CD4-positive, alpha-beta T cell treated with Interleukin-17A for 4 hours (primary cell): ENCODE measurements around the gene PPP2R5C.
A peak's percentile ranks its signal among the peaks of the same experiment; 100 is the strongest.
"Not testable (repeated sequence)": the region's sequence is repeated elsewhere in the genome, so short reads cannot be mapped to it uniquely, and the experiment has no call there.

ENCODE experiments used
- DNase-seq: peaks from one replicate; pipeline ENCODE4 v3.0.0-alpha.2; 2020; ENCODE audit warnings: mixed read lengths

PPP2R5C gene

GRCh38 chr14:101783260-101784016 lies 21.9 kb downstream of the PPP2R5C start:
- DNase-seq: no peak

- DNase-seq: no peak
These were observed 23.1 kb downstream of the PPP2R5C start for GRCh38 chr14:101784631-101785030.

- DNase-seq: no peak
These were observed 26.6 kb downstream of the PPP2R5C start for GRCh38 chr14:101788016-101788635.

GRCh38 chr14:101789222-101789621 lies 27.7 kb downstream of the PPP2R5C start:
- no peak for DNase-seq

- DNase-seq: no peak
These were observed 28.7 kb downstream of the PPP2R5C start for GRCh38 chr14:101790232-101790631.

GRCh38 chr14:101791919-101792572 lies 30.5 kb downstream of the PPP2R5C start:
- DNase-seq: no peak

- DNase-seq: no peak
These were observed 34.5 kb downstream of the PPP2R5C start for GRCh38 chr14:101796016-101796415.

GRCh38 chr14:101796479-101796878 lies 35.0 kb downstream of the PPP2R5C start:
- DNase-seq: no peak

GRCh38 chr14:101797856-101798255 lies 36.3 kb downstream of the PPP2R5C start:
- no peak for DNase-seq

- not testable (repeated sequence) for DNase-seq
These were observed 42.9 kb downstream of the PPP2R5C start for GRCh38 chr14:101804373-101804772.

GRCh38 chr14:101806252-101806651 lies 44.7 kb downstream of the PPP2R5C start:
- DNase-seq: not testable (repeated sequence)

- DNase-seq: no peak
These were observed 46.6 kb downstream of the PPP2R5C start for GRCh38 chr14:101808020-101808641.

GRCh38 chr14:101808894-101809670 lies 47.6 kb downstream of the PPP2R5C start:
- DNase-seq: no peak

- peak; percentile 87 for DNase-seq
These were observed 48.4 kb downstream of the PPP2R5C start for GRCh38 chr14:101809671-101810514.

GRCh38 chr14:101810897-101811621 lies 49.5 kb downstream of the PPP2R5C start:
- peak; percentile 48 for DNase-seq

- DNase-seq: peak; percentile 52
These were observed 50.6 kb downstream of the PPP2R5C start for GRCh38 chr14:101812071-101812470.

- DNase-seq: no peak
These were observed 51.8 kb downstream of the PPP2R5C start for GRCh38 chr14:101813171-101813759.

- DNase-seq: no peak
These were observed 52.3 kb downstream of the PPP2R5C start for GRCh38 chr14:101813833-101814232.

GRCh38 chr14:101814934-101815333 lies 53.4 kb downstream of the PPP2R5C start:
- DNase-seq: peak; percentile 33

- DNase-seq: peak; percentile 31
These were observed 54.5 kb downstream of the PPP2R5C start for GRCh38 chr14:101815994-101816393.
